Medulla oblongata (tissue), 1 donor: ENCODE measurements around the gene GPC1.

ENCODE experiments used
- DNase-seq: peaks from one replicate; pipeline ENCODE4 v3.0.0-alpha.2; 2015; ENCODE audit errors: extremely low spot score

The GPC1 gene

DNA sequence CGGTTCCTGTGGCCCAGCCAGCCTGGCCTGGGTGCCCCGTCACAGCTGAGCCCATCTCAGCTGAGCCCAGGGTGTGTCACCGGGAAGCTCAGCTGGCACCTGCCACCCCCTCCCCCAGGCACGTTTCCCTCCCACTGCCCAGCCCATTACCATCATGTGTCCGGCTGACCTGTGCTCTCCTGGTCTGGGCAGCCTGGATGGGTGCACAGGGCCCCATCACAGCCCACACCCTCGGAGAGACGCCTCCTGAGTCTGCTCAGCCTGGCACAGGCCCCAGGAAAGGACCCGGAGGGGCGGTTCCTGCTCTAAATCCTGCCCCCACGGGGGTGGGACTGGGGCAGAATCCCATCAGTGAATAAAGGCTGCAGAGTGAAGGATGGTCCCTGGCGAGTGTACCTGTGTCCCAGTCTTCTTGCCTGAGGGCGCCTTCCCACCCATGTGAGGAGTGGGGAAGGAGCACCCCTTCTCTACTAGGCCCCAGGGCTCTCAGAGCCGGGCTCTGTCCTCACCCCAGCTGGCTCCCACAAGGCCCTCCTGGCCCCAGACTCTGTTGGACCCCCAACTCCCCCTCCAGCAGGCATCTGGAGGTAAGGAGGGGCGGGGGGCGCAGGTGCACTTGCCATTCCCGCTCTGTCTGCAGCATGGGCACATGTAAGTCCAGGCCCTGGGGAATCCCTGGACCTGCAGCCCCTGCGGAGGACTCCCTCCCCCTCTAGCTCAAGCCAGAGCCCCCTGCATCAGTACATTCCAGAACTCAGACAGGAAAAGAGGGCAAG lies 21.2 kb downstream of the GPC1 start:
- no peak for DNase-seq

DNA sequence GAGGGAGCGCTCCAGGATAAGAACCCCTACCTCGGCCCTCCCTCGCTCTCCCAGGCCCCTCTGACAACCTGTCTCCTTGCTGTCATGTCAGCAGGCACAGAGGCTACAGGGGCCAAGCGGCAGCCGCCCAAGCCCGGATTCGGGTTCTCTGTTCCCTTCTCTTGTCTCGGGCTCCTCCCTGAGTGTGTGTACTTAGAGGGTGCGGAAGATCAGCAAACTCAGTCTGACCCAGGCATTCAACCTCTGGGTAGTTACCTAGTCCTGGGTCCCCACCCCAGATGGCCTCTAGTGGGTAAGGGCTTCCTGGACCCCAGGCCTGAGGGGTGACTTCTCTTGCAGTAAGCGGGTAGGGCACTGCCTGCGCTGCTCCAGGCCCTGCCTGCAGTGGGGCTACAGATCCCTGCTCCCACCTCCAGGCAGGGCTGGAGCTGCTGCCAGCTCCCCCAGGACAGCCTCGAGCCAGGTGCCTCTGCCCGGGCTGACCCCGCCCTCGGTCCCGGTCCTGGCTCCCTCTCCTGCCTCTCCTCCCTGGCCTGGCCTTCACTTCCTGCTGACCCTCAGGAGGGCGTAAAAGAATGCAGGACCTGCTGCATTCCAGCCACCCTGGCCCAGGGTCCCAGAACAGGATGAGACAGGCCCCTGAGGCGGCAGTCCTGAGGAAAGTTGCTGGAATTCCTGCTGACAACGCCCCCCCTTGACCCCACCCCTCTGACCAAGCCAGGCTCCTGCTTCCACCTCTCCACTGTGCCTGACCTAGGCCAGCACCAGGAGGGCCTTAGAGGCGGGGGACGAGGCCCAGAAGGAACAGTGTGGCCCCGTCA lies 22.0 kb downstream of the GPC1 start:
- no peak for DNase-seq

DNA sequence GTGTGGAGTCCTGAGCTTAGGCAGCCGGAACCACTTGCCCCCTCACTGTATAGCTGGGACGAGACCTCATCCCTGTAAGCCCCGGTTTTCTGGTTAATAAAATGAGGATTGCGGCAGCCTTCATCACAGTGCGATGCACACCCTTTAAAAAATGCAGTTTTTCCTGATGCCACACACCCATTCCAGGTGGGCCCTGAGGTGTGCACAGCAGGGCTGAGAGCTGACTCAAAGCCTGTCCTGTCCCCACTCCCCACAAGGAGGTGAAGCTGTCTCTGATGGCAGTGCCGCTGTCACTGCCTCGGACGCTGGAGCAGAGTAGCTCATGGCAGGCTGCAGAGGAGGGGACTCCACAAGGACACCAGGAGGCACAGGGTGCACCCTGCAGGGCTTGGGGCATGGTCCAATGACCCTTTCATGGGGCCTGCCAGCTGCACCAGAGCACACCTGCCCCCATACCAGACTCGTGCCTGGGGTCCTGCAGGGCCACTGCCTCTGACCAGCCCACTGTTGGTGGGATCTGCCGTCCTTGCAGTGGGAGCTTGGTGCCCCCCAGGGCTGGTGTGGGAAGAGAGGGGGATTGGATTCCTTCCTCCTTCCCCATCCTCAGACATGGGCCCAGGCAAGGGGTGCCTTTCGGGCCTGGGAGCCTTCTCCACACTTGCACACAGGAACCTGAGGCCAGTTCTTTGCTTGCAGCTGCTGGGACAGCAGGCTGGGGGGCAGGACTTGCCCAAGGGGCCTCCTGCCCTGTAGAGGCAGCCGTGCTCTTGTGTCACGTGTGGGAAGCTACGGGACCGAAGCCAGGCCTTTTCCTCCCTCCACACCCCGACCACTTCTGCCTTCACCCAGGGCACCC lies 22.8 kb downstream of the GPC1 start:
- DNase-seq = no peak

DNA sequence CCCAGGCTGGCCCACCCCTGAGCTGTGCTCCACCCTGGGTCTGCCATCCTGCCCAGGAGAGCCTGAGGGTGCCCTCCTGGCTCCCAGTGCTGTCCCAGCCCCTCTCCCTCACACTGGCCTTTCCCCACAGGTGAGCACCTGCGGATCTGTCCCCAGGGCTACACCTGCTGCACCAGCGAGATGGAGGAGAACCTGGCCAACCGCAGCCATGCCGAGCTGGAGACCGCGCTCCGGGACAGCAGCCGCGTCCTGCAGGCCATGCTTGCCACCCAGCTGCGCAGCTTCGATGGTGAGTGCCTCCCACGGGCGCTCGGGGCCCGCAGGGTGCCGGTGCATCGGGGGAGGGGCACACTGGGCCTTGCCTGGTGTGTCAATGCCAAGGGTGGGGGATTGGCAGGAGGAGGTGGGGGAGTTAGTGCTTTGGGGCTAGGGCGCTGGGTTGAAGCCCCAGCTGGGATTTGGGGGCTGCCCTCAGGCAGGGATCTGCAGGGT lies 23.5 kb downstream of the GPC1 start:
- no peak for DNase-seq

DNA sequence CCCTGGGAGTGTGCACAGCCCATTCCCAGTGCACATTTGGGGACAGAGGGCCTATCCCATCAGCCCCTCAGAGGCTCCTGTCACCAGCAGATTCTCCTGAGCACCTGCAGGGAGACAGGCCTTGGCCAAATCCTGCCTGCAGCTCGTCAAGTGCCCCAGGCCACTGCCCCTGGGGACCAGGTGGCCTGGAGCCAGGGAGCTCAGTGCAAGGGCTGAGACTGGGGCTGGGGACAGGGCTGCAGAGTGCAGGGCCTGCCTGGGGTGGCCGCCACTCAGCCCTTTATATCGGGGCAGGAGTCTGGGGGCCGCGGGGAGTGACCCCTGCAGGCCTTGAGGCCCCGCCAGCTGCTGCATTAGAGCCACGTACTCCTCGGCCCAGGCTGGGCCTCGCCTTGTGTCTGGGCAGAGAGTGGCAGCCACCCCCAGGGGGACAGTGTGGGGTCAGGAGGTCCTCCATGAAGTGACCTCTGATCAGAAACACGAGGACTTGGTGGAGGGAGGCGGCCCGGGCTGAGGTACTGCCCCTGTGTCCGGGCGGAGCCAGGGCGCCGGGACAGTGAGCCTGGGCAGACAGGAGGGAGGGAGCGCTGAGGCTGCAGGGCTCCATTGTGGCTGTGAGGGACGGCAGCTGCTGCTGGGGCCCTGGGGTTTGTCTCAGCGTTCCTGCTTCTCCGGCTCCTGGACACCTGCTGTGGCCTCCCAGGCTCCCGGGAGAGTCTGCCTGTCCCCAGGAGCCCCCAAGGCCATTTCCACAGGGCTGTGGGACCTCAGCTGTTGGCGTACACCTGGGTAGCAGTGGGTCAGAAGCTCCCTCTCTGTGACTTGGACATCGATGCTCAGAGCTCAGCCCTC lies 24.2 kb downstream of the GPC1 start:
- no peak for DNase-seq

DNA sequence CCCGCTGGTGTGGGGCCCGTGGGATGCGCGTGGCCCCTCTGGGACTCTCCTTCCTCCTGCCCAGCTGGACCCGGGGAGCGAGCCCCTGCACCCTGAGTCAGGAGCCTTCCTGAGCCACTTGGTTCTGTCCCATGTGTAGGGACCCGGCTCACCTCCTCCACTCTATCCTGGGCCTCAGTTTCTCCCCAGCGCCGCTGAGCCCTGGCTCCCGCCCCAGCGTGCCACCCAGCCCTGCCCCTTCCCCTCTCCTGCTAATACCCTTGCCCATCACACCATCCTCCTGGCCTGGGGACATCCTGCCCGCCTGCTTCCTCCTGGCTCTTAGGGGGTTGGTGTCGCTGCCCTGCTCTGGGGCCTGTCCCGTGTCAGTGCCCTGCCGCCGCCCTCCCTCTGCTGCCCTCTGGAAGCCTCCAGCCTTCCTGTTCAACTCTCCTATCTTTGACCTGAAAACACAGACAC lies 24.8 kb downstream of the GPC1 start:
- no peak for DNase-seq

DNA sequence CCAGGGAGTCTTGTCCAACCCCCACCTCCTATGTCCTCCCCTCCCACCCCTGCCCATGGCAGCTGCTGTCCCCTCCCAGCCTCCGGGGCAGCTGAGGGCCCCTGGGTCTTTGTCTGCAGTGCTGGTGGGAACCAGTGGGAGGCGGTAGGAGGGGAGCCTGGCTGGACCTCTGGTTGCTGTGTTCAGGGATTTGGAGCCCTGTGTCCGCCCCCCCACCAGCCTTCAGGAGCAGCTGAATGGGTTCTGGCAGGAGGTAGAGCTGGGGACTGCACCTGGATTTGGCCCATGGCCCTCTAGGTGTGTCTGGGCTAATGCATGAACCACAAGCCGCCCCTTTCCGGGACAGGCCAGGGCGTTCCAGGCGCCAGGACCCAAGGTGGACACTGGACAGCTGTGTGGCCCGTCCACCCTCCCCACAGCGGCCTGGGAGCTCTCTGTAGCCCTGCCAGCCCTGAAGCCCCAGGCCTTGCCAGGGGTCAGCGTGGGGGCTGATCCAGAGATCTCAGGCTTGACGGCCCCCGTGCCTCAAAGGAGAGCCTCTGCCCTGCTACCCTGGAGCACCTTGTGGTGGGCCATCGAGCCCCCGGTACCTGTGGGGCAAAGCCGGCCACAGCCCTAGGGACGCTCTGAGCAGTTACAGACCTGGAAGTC lies 25.4 kb downstream of the GPC1 start:
- no peak for DNase-seq

- DNase-seq = no peak
Observed at GRCh38 chr2:240461471-240462072, 26.1 kb downstream of the GPC1 start.

- DNase-seq = no peak
Observed at GRCh38 chr2:240462073-240462706, 26.7 kb downstream of the GPC1 start.

- no peak for DNase-seq
Observed at GRCh38 chr2:240462707-240463273, 27.3 kb downstream of the GPC1 start.

GRCh38 chr2:240463274-240463865 lies 27.9 kb downstream of the GPC1 start:
- DNase-seq = no peak

DNA sequence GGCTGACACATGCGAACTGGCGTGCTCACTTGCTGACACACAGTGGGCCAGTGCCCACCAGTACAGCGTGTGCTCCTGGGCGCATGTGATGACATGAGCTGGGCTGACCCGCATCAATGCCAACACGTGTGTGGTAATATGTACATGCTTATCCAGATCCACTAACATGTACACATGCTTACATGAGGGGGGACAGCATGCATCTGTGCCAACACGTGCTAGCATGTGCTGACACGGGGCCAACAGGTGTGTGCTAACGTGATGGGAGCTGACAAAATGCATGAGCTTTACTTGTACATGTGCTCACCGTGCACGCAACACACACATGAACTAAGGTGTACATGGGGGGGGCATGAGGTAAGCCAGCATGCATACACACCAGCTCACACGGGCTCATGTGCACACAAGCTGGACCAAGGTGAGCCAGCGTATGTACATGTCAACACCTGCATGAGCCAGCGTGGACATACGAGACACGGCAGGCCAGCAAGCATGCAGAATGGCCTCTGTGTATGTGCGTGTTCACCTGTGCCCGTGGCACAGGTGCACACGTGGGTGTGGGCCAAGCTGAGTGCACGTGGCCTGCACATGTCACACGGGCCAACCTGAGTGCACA lies 28.5 kb downstream of the GPC1 start:
- no peak for DNase-seq

DNA sequence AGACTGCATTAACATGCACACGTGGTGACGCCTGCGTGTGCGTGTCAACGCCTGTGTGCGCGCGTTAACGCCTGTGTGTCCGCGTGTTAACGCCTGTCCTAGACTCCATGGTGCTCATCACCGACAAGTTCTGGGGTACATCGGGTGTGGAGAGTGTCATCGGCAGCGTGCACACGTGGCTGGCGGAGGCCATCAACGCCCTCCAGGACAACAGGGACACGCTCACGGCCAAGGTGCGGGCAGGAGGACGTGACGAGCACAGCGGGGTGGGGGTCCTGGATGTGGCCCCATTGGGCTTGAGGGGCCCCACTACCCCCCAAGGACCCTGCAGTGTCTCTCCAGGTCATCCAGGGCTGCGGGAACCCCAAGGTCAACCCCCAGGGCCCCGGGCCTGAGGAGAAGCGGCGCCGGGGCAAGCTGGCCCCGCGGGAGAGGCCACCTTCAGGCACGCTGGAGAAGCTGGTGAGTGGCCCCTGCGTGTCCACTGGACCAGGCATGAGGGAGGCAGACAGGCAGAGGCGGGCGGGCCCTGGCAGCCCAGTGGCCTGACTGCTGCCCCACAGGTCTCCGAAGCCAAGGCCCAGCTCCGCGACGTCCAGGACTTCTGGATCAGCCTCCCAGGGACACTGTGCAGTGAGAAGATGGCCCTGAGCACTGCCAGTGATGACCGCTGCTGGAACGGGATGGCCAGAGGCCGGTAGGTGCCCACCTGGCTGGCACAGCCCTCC lies 29.2 kb downstream of the GPC1 start:
- DNase-seq = no peak

DNA sequence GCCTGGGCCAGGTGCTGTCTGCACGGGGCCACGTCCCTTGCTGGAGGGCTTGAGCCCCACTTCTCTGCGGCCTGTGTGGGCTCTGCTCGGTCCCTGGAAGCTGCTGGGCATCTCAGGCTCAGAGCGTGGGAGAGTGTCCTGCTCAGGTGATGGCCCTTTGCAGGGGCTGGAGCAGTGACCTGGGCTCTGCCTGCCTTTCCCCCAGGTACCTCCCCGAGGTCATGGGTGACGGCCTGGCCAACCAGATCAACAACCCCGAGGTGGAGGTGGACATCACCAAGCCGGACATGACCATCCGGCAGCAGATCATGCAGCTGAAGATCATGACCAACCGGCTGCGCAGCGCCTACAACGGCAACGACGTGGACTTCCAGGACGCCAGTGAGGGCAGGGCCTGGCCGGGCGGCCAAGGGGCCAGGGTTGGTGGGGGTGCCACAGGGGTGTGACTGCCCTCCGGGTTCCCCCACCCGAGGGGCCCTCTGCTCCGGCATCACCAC lies 29.9 kb downstream of the GPC1 start:
- DNase-seq = no peak

- DNase-seq = no peak
Observed at GRCh38 chr2:240465765-240466578, 30.5 kb downstream of the GPC1 start.

- no peak for DNase-seq
Observed at GRCh38 chr2:240466579-240467148, 31.2 kb downstream of the GPC1 start.
